GM12878 (cell line): ENCODE measurements around the gene CD209.

Source experiments
- CBFB ChIP-seq: IDR thresholded peaks from 2 replicates; pipeline ENCODE4 v1.6.1; 2016; ENCODE audit warnings: antibody characterized with exemption, low read depth
- CHD1 ChIP-seq: IDR thresholded peaks from 2 replicates; pipeline ENCODE4 v1.6.1; 2012; ENCODE audit warnings: low read depth, low read length, improper control_type of control experiment
- FOXM1 ChIP-seq: IDR thresholded peaks from 2 replicates; pipeline ENCODE4 v1.6.1; 2012; ENCODE audit warnings: low read depth, mild to moderate bottlenecking, inconsistent platforms, low read length, moderate library complexity
- HDGF ChIP-seq: fragments of 450-650 bp; IDR thresholded peaks from 2 replicates; pipeline ENCODE4 v1.6.1; 2016; ENCODE audit warnings: antibody characterized with exemption
- MYC ChIP-seq: IDR thresholded peaks from 2 replicates; pipeline ENCODE4 v1.6.1; 2011; ENCODE audit warnings: mild to moderate bottlenecking, low read length, moderate library complexity, inconsistent platforms; ENCODE audit not compliant: insufficient read depth, insufficient replicate concordance, insufficient read length, severe bottlenecking
- POLR2A ChIP-seq: IDR thresholded peaks from 2 replicates; pipeline ENCODE4 v1.6.1; 2011; ENCODE audit warnings: low read depth, mild to moderate bottlenecking, low read length
- POLR2AphosphoS5 ChIP-seq: IDR thresholded peaks from 2 replicates; pipeline ENCODE4 v1.6.1; 2011; ENCODE audit warnings: mild to moderate bottlenecking, low read length, inconsistent platforms
- RB1 ChIP-seq: fragments of 450-650 bp; formaldehyde crosslinking; IDR thresholded peaks from 2 replicates; pipeline ENCODE4 v1.6.1; 2017; ENCODE audit warnings: mild to moderate bottlenecking, borderline replicate concordance
- TF ChIP-seq, protein P1 (sequence below), 3 experiments: IDR thresholded peaks in 2 of 3; conservative IDR thresholded peaks in 1 of 3; 2 replicates each; pipeline ENCODE4 v1.5.1; 2011; ENCODE audit warnings: low read depth in 3 of 3, low read length in 3 of 3, mild to moderate bottlenecking in 3 of 3, control low read depth in 2 of 3, moderate library complexity in 2 of 3, inconsistent platforms in 1 of 3, mixed read lengths in 1 of 3; ENCODE audit not compliant: control insufficient read depth in 2 of 3, insufficient read depth in 1 of 3; ENCODE audit errors: extremely low read depth in 1 of 3
- TF ChIP-seq, protein P2 (sequence below): IDR thresholded peaks from 2 replicates; pipeline ENCODE4 v1.6.1; 2012; ENCODE audit warnings: low read depth, low read length, improper control_type of control experiment
- TF ChIP-seq, protein P3 (sequence below): IDR thresholded peaks from 2 replicates; pipeline ENCODE4 v1.6.1; 2012; ENCODE audit warnings: mild to moderate bottlenecking, low read depth, low read length
- TF ChIP-seq, protein P4 (sequence below): fragments of 450-650 bp; IDR thresholded peaks from 2 replicates; pipeline ENCODE4 v1.6.1; 2016; ENCODE audit warnings: mild to moderate bottlenecking
- TF ChIP-seq, protein P5 (sequence below): IDR thresholded peaks from 2 replicates; pipeline ENCODE4 v1.6.1; 2011; ENCODE audit warnings: mild to moderate bottlenecking, low read depth, low read length, moderate library complexity; ENCODE audit not compliant: insufficient replicate concordance

DNA sequence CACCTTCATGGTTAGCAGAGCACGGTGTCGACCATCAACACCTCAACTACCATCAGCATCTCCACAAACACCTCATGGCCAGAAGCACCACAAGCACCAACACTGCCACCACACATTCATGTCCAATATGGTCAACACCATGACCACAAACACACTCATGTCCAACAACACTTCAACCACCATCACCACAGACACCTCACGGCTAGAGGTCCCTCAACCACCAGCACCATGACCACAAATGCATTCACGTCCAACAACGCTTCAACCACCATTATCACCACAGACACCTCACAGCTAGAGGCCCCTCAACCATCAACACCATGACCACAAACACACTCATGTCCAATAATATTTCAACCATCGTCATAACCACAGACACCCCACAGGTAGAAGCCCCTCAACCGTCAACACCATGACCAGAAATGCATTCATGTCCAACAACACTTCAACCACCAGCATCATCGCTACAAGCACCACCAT, 56.5 kb downstream of the CD209 start:
- TF ChIP-seq, protein P1, sequence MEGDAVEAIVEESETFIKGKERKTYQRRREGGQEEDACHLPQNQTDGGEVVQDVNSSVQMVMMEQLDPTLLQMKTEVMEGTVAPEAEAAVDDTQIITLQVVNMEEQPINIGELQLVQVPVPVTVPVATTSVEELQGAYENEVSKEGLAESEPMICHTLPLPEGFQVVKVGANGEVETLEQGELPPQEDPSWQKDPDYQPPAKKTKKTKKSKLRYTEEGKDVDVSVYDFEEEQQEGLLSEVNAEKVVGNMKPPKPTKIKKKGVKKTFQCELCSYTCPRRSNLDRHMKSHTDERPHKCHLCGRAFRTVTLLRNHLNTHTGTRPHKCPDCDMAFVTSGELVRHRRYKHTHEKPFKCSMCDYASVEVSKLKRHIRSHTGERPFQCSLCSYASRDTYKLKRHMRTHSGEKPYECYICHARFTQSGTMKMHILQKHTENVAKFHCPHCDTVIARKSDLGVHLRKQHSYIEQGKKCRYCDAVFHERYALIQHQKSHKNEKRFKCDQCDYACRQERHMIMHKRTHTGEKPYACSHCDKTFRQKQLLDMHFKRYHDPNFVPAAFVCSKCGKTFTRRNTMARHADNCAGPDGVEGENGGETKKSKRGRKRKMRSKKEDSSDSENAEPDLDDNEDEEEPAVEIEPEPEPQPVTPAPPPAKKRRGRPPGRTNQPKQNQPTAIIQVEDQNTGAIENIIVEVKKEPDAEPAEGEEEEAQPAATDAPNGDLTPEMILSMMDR (IDR thresholded peaks at IDR 0.05 in 2 of 3, conservative IDR thresholded peaks at IDR 0.05 in 1 of 3; ENCODE audit: control insufficient read depth in 2 of 3, extremely low read depth in 1 of 3, insufficient read depth in 1 of 3, low read depth in 3 of 3, low read length in 3 of 3), result no peak
- TF ChIP-seq, protein P2, sequence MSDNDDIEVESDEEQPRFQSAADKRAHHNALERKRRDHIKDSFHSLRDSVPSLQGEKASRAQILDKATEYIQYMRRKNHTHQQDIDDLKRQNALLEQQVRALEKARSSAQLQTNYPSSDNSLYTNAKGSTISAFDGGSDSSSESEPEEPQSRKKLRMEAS, result no peak
- TF ChIP-seq MYC, result no peak
- TF ChIP-seq, protein P3, sequence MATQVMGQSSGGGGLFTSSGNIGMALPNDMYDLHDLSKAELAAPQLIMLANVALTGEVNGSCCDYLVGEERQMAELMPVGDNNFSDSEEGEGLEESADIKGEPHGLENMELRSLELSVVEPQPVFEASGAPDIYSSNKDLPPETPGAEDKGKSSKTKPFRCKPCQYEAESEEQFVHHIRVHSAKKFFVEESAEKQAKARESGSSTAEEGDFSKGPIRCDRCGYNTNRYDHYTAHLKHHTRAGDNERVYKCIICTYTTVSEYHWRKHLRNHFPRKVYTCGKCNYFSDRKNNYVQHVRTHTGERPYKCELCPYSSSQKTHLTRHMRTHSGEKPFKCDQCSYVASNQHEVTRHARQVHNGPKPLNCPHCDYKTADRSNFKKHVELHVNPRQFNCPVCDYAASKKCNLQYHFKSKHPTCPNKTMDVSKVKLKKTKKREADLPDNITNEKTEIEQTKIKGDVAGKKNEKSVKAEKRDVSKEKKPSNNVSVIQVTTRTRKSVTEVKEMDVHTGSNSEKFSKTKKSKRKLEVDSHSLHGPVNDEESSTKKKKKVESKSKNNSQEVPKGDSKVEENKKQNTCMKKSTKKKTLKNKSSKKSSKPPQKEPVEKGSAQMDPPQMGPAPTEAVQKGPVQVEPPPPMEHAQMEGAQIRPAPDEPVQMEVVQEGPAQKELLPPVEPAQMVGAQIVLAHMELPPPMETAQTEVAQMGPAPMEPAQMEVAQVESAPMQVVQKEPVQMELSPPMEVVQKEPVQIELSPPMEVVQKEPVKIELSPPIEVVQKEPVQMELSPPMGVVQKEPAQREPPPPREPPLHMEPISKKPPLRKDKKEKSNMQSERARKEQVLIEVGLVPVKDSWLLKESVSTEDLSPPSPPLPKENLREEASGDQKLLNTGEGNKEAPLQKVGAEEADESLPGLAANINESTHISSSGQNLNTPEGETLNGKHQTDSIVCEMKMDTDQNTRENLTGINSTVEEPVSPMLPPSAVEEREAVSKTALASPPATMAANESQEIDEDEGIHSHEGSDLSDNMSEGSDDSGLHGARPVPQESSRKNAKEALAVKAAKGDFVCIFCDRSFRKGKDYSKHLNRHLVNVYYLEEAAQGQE, result no peak
- no peak for TF ChIP-seq POLR2A
- no peak for TF ChIP-seq CHD1
- TF ChIP-seq CBFB, result peak; percentile 94
- TF ChIP-seq, protein P4, sequence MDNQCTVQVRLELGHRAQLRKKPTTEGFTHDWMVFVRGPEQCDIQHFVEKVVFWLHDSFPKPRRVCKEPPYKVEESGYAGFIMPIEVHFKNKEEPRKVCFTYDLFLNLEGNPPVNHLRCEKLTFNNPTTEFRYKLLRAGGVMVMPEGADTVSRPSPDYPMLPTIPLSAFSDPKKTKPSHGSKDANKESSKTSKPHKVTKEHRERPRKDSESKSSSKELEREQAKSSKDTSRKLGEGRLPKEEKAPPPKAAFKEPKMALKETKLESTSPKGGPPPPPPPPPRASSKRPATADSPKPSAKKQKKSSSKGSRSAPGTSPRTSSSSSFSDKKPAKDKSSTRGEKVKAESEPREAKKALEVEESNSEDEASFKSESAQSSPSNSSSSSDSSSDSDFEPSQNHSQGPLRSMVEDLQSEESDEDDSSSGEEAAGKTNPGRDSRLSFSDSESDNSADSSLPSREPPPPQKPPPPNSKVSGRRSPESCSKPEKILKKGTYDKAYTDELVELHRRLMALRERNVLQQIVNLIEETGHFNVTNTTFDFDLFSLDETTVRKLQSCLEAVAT, result peak; percentile 100
- TF ChIP-seq POLR2AphosphoS5, result peak; percentile 57; the same call in 1 of the 2 replicates
- TF ChIP-seq, protein P5, sequence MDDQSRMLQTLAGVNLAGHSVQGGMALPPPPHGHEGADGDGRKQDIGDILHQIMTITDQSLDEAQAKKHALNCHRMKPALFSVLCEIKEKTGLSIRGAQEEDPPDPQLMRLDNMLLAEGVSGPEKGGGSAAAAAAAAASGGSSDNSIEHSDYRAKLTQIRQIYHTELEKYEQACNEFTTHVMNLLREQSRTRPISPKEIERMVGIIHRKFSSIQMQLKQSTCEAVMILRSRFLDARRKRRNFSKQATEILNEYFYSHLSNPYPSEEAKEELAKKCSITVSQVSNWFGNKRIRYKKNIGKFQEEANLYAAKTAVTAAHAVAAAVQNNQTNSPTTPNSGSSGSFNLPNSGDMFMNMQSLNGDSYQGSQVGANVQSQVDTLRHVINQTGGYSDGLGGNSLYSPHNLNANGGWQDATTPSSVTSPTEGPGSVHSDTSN, result no peak
- no peak for TF ChIP-seq RB1
- TF ChIP-seq HDGF, result peak; percentile 89
- peak; percentile 50; the same call in 1 of the 2 replicates for TF ChIP-seq FOXM1
